ENCODE results near the gene GPX3. TPM values are rescaled to one million over a fixed set of nuclear protein-coding genes. Genes with fewer than 3 reads are reported as not detected.

GPX3 gene
- total and polyA plus RNA-seq, 10 donors: 78.7 to 886 (median 303) TPM

DNA sequence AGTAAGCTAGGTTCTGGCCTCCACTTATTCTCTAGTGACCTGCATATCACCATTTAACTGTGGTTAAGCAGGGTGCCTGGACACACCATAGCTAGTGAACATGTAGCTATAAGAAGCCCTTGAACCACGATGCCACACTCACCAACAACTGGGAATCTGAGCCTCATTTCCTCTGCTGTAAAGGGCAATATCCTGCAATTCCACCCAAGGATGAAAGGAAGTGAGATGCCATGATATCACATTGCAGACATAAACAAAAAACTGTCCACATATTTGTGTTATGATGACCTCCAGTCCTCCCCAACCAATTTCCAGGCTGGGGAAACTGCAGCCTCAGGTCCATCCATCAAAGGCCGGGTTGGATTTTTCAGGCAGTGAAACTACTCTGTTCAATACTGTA, 50.1 kb downstream of the GPX3 start:
- Histone ChIP-seq H3K4me3 (no peak overlapping the region), H3K4me1 (peaks cover 66 to 100% (median 92%) of the 10 kb centered on the region in 6 donors), H3K27ac (peak overlapping the region in 7 of 8 donors; percentile 71 to 95 (median 83)), H3K36me3 (peaks cover 0 to 84% (median 13%) of the 10 kb centered on the region in 6 donors), H3K27me3 (replicated peaks in 1 of 7) (no peaks in the 10 kb centered on the region), H3K9me3 (no peaks in the 10 kb centered on the region)
- 47 to 78% (median 55%) methylated on average over 2 of the region's 2 CpGs for WGBS, 5 donors
- no peak for DNase-seq
- TF ChIP-seq POLR2A (IDR thresholded peaks at IDR 0.05) (no peak), POLR2AphosphoS5 (IDR thresholded peaks at IDR 0.05) (peak in 1 of 3 donors; percentile 72)
- intact Hi-C loops (cut with DNase I; ENCODE audit: low total_unique reads): no loop called here

DNA sequence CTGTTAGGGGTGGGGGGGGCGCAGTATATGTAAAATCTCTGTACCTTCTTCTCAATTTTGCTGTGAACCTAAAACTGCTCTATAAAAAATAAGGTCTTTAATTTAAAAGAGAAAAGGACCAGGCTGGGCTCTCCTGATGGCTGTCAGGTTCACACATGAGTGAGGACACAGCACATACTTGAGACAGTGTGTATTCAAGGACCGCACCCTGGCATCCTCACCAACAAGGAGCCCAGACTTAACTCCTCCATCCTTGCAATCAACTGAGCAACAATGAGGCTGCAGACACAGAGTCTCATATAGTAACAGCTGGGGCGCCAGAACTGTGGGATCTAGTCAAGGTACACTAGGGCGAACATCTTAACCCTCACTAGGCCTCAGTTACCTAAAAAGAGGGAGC, 50.6 kb downstream of the GPX3 start:
- 82 to 94% (median 88%) methylated on average over 4 of the region's 4 CpGs for WGBS, 5 donors
- no peak for TF ChIP-seq POLR2AphosphoS5 (IDR thresholded peaks at IDR 0.05)
- TF ChIP-seq POLR2A (IDR thresholded peaks at IDR 0.05): no peak
- TF ChIP-seq, protein P1, sequence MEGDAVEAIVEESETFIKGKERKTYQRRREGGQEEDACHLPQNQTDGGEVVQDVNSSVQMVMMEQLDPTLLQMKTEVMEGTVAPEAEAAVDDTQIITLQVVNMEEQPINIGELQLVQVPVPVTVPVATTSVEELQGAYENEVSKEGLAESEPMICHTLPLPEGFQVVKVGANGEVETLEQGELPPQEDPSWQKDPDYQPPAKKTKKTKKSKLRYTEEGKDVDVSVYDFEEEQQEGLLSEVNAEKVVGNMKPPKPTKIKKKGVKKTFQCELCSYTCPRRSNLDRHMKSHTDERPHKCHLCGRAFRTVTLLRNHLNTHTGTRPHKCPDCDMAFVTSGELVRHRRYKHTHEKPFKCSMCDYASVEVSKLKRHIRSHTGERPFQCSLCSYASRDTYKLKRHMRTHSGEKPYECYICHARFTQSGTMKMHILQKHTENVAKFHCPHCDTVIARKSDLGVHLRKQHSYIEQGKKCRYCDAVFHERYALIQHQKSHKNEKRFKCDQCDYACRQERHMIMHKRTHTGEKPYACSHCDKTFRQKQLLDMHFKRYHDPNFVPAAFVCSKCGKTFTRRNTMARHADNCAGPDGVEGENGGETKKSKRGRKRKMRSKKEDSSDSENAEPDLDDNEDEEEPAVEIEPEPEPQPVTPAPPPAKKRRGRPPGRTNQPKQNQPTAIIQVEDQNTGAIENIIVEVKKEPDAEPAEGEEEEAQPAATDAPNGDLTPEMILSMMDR (IDR thresholded peaks at IDR 0.05 in 8 of 11, conservative IDR thresholded peaks at IDR 0.05 in 3 of 11): no peak

GRCh38 chr5:151071848-151072629, 51.6 kb downstream of the GPX3 start:
- Histone ChIP-seq H3K27ac (peak overlapping the region; percentile 32 to 95 (median 78)), H3K4me1 (peaks cover 72 to 100% (median 92%) of the 10 kb centered on the region in 6 donors)
- 83 to 93% (median 91%) methylated on average over 10 of the region's 10 CpGs for WGBS, 5 donors

More for the DNA sequence above, 50.6 kb downstream of the GPX3 start:
- Histone ChIP-seq H3K4me3 (no peak overlapping the region), H3K36me3 (peaks cover 0 to 90% (median 13%) of the 10 kb centered on the region in 6 donors), H3K4me1 (peaks cover 67 to 100% (median 92%) of the 10 kb centered on the region in 6 donors), H3K9me3 (no peaks in the 10 kb centered on the region), H3K27me3 (replicated peaks in 1 of 7) (no peaks in the 10 kb centered on the region), H3K27ac (peak overlapping the region in 6 of 8 donors; percentile 74 to 95 (median 83))
- DNase-seq: no peak
- intact Hi-C loops (cut with DNase I; ENCODE audit: low total_unique reads): no loop called here

DNA sequence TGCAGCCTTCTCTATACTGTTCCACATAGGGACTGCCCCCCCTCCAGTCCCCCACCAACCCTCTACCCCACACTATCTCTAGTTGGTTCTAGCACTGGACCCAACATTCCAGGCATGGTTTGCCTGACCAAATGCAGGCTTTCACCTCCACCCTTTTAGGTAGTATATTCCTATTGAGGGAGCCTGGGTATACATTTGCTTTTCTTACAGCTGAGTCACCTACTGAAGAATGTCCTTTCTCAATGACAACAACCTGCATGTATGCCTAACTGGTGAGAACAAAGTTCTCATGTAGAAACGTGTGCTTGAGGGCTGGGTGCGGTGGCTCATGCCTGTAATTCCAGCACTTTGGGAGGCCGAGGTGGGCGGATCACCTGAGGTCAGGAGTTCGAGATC, 52.2 kb downstream of the GPX3 start:
- Histone ChIP-seq H3K27me3 (replicated peaks in 1 of 7) (no peaks in the 10 kb centered on the region), H3K4me3 (no peak overlapping the region), H3K36me3 (peaks cover 0 to 90% (median under 1%) of the 10 kb centered on the region in 6 donors), H3K4me1 (peaks cover 71 to 100% (median 92%) of the 10 kb centered on the region in 6 donors), H3K9me3 (no peaks in the 10 kb centered on the region), H3K27ac (peak overlapping the region; percentile 32 to 95 (median 78))
- peak; percentile 11 for DNase-seq
- WGBS, 5 donors: 84 to 91% (median 86%) methylated on average over 5 of the region's 5 CpGs
- TF ChIP-seq, protein P1 (IDR thresholded peaks at IDR 0.05 in 8 of 11, conservative IDR thresholded peaks at IDR 0.05 in 3 of 11): no peak
- TF ChIP-seq POLR2AphosphoS5 (IDR thresholded peaks at IDR 0.05) (no peak), POLR2A (IDR thresholded peaks at IDR 0.05) (no peak)
- intact Hi-C loops (cut with DNase I; ENCODE audit: low total_unique reads): no loop called here

More at GRCh38 chr5:151071848-151072629, 51.6 kb downstream of the GPX3 start:
- Histone ChIP-seq H3K4me3 (no peak overlapping the region), H3K27me3 (replicated peaks in 1 of 7) (no peaks in the 10 kb centered on the region), H3K36me3 (peaks cover 0 to 90% (median 5%) of the 10 kb centered on the region in 6 donors), H3K9me3 (no peaks in the 10 kb centered on the region)
- TF ChIP-seq POLR2A (IDR thresholded peaks at IDR 0.05) (no peak), POLR2AphosphoS5 (IDR thresholded peaks at IDR 0.05) (no peak)
- TF ChIP-seq, protein P1 (IDR thresholded peaks at IDR 0.05 in 8 of 11, conservative IDR thresholded peaks at IDR 0.05 in 3 of 11): no peak
- intact Hi-C loops (cut with DNase I; ENCODE audit: low total_unique reads): no loop called here
- DNase-seq: no peak

Measured in spleen (tissue), 11 donors.